Left ventricle myocardium inferior (tissue), 1 donor: ENCODE data around the gene PDE6D. TPM values are rescaled to one million over a fixed set of nuclear protein-coding genes. Genes with fewer than 3 reads are reported as not detected.

Source experiments
- DNase-seq: peaks from one replicate; pipeline ENCODE4 v3.0.0-alpha.2; 2020
- H3K27ac ChIP-seq: fragments of 200-600 bp; replicated peaks from 2 replicates; pipeline ENCODE4 v1.8.0; 2021
- H3K27me3 ChIP-seq: fragments of 200-600 bp; 2 replicates; pipeline ENCODE4 v1.8.0; 2021; ENCODE audit warnings: low read depth
- H3K36me3 ChIP-seq: fragments of 200-600 bp; 2 replicates; pipeline ENCODE4 v1.8.0; 2021
- H3K4me1 ChIP-seq: fragments of 200-600 bp; 2 replicates; pipeline ENCODE4 v1.8.0; 2021
- H3K4me3 ChIP-seq: fragments of 200-600 bp; 2 replicates; pipeline ENCODE4 v1.8.0; 2021; ENCODE audit warnings: mild to moderate bottlenecking, moderate library complexity
- H3K9me3 ChIP-seq: fragments of 200-600 bp; replicated peaks from 2 replicates; pipeline ENCODE4 v1.8.0; 2021
- CTCF ChIP-seq: fragments of 200-600 bp; IDR thresholded peaks from 2 replicates; pipeline ENCODE4 v1.8.0; 2021; ENCODE audit warnings: antibody characterized with exemption, mild to moderate bottlenecking, borderline replicate concordance
- intact Hi-C: fragments of 100-400 bp; cut with micrococcal nuclease; formaldehyde crosslinking; loops from one replicate; pipeline ENCODE4 v1.11.0; 2022
- total RNA-seq: library from RNA; stranded (reverse); fragmentation: NEBNext Ultra II Directional; extraction: Animal tissue kit (Norgen Biotek cat#: 25700); gene quantifications from one replicate; pipeline ENCODE4 v1.2.1, GENCODE V29; 2021
- donor health status: DM: no; HTN: yes; CAD: no; lungs with severe emphysema.

PDE6D gene
- total RNA-seq, 1 donor from 2014 or later = 15.5 TPM

GRCh38 chr2:231718799-231719198 is 62.3 kb downstream of the PDE6D start:
- Histone ChIP-seq H3K36me3 (no peaks in the 10 kb centered on the region), H3K27ac (no peak overlapping the region), H3K4me1 (peaks cover 34% of the 10 kb centered on the region), H3K4me3 (no peak overlapping the region), H3K27me3 (no peaks in the 10 kb centered on the region), H3K9me3 (no peaks in the 10 kb centered on the region)
- TF ChIP-seq CTCF = no peak
- no peak for DNase-seq
- intact Hi-C loops = loop anchor here (5.0 kb wide), 1 partner anchor 106 kb away; no protein-coding TSS in a partner anchor

- TF ChIP-seq CTCF = no peak
- H3K27me3 ChIP-seq = no peaks in the 10 kb centered on the region
- H3K4me3 ChIP-seq = no peak overlapping the region
- DNase-seq = no peak
- intact Hi-C loops = loop anchor here (5.0 kb wide), 1 partner anchor 105 kb away; no protein-coding TSS in a partner anchor
- no peaks in the 10 kb centered on the region for H3K9me3 ChIP-seq
- peaks cover 44% of the 10 kb centered on the region for H3K4me1 ChIP-seq
- peak overlapping the region; percentile 51 for H3K27ac ChIP-seq
- H3K36me3 ChIP-seq = peaks cover 8% of the 10 kb centered on the region
These were observed 63.6 kb downstream of the PDE6D start for GRCh38 chr2:231717281-231718171.

GRCh38 chr2:231716666-231717280 is 64.3 kb downstream of the PDE6D start:
- Histone ChIP-seq H3K36me3 (peaks cover 15% of the 10 kb centered on the region), H3K27ac (peak overlapping the region; percentile 51), H3K4me3 (no peak overlapping the region), H3K27me3 (no peaks in the 10 kb centered on the region), H3K9me3 (no peaks in the 10 kb centered on the region), H3K4me1 (peaks cover 52% of the 10 kb centered on the region)
- intact Hi-C loops = loop anchor here (5.0 kb wide), 1 partner anchor 104 kb away; no protein-coding TSS in a partner anchor
- no peak for TF ChIP-seq CTCF
- no peak for DNase-seq

GRCh38 chr2:231715988-231716616 is 65.0 kb downstream of the PDE6D start:
- Histone ChIP-seq H3K4me1 (peaks cover 59% of the 10 kb centered on the region), H3K4me3 (no peak overlapping the region), H3K27ac (peak overlapping the region; percentile 51), H3K9me3 (no peaks in the 10 kb centered on the region), H3K36me3 (peaks cover 20% of the 10 kb centered on the region), H3K27me3 (no peaks in the 10 kb centered on the region)
- DNase-seq = no peak
- intact Hi-C loops = loop anchor here (5.0 kb wide), 1 partner anchor 104 kb away; no protein-coding TSS in a partner anchor
- no peak for TF ChIP-seq CTCF

- peak; percentile 3 for TF ChIP-seq CTCF
- DNase-seq = no peak
- intact Hi-C loops = loop anchor here (5.0 kb wide), 1 partner anchor 103 kb away; no protein-coding TSS in a partner anchor
These were observed 65.6 kb downstream of the PDE6D start for GRCh38 chr2:231715499-231715837.

More at GRCh38 chr2:231715499-231715837, 65.6 kb downstream of the PDE6D start:
- Histone ChIP-seq H3K9me3 (no peaks in the 10 kb centered on the region), H3K36me3 (peaks cover 20% of the 10 kb centered on the region), H3K27ac (no peak overlapping the region), H3K27me3 (no peaks in the 10 kb centered on the region), H3K4me3 (no peak overlapping the region), H3K4me1 (peaks cover 65% of the 10 kb centered on the region)
